Prostate gland (tissue), 2 donors: ENCODE measurements around the gene DNAI2. TPM values are rescaled to one million over a fixed set of nuclear protein-coding genes. Genes with fewer than 3 reads are reported as not detected.

Experiments used
- DNase-seq: peaks from one replicate; pipeline ENCODE4 v3.0.0-alpha.2; 2019; ENCODE audit warnings: low spot score
- H3K27ac ChIP-seq, 2 donors: fragments of 200-600 bp; sonication (generic); 2 replicates each; pipeline ENCODE4 v1.5.1; 2017 to 2019
- H3K27me3 ChIP-seq: fragments of 200-600 bp; sonication (generic); replicated peaks from 2 replicates; pipeline ENCODE4 v1.5.1; 2019; ENCODE audit not compliant: insufficient read depth
- H3K36me3 ChIP-seq, 2 donors: fragments of 200-600 bp; sonication (generic); 1 replicate in 1 of 2; 2 replicates in 1 of 2; pipeline versions ENCODE4 v1.5.1 to v1.8.1; 2017 to 2019
- H3K4me1 ChIP-seq: fragments of 200-600 bp; sonication (generic); replicated peaks from 2 replicates; pipeline ENCODE4 v1.5.1; 2019
- H3K4me3 ChIP-seq, 2 donors: fragments of 200-600 bp; sonication (generic); 2 replicates each; pipeline ENCODE4 v1.5.1; 2017 to 2019
- H3K9me3 ChIP-seq: fragments of 200-600 bp; sonication (generic); 2 replicates; pipeline ENCODE4 v1.5.1; 2017
- CTCF ChIP-seq, 4 experiments: fragments of 200-600 bp in 2 of 4; fragments of 450-650 bp in 2 of 4; sonication (generic) in 2 of 4; IDR thresholded peaks; 1 replicate in 3 of 4; 2 replicates in 1 of 4; pipeline ENCODE4 v1.5.1; 2016 to 2019; ENCODE audit warnings: antibody characterized with exemption in 4 of 4, mild to moderate bottlenecking in 2 of 4, moderate library complexity in 2 of 4
- POLR2A ChIP-seq: fragments of 450-650 bp; IDR thresholded peaks from one replicate; pipeline ENCODE4 v1.6.1; 2016; ENCODE audit warnings: antibody characterized with exemption, mild to moderate bottlenecking
- POLR2AphosphoS5 ChIP-seq: sonication (generic); formaldehyde crosslinking; IDR thresholded peaks from one replicate; pipeline ENCODE4 v1.6.1; 2017; ENCODE audit warnings: antibody characterized with exemption
- WGBS: methylation state at CpG from one replicate; pipeline ENCODE4 v1.1.5; 2018; 5-methylcytosine and 5-hydroxymethylcytosine counted together
- intact Hi-C: fragments of 100-400 bp; cut with DNase I; formaldehyde crosslinking; loops from one replicate; pipeline ENCODE4 v1.14.2; 2022
- total RNA-seq, 2 donors: library from RNA; depleted of rRNA; stranded (reverse); fragments of >200 nt; gene quantifications; one replicate each; pipeline ENCODE4 v1.1.0, GENCODE V29; 2016

DNAI2 gene
- total RNA-seq, 2 donors from 2014 or later = 4.3 TPM; not detected in 1

GRCh38 chr17:74292495-74292894 lies 18.5 kb downstream of the DNAI2 start:
- Histone ChIP-seq H3K27me3 (no peaks in the 10 kb centered on the region), H3K27ac (no peak overlapping the region), H3K36me3 (no peaks in the 10 kb centered on the region), H3K9me3 (no peaks in the 10 kb centered on the region), H3K4me3 (no peak overlapping the region), H3K4me1 (no peaks in the 10 kb centered on the region)
- WGBS = 51% methylated on average over 10 of the region's 10 CpGs
- no peak for TF ChIP-seq CTCF (IDR thresholded peaks at IDR 0.05)
- peak; percentile 76 for TF ChIP-seq POLR2AphosphoS5
- TF ChIP-seq POLR2A = no peak
- intact Hi-C loops = no loop called here
- peak; percentile 65 for DNase-seq

- 63% methylated on average over 10 of the region's 10 CpGs for WGBS
- no peaks in the 10 kb centered on the region for H3K27me3 ChIP-seq
- no peak overlapping the region for H3K4me3 ChIP-seq
- TF ChIP-seq POLR2A (no peak), CTCF (IDR thresholded peaks at IDR 0.05) (no peak)
- H3K9me3 ChIP-seq = no peaks in the 10 kb centered on the region
- intact Hi-C loops = loop anchor here (5.0 kb wide), 1 partner anchor 84 kb away; the partner anchor contains the start of gene TTYH2
- no peak for DNase-seq
- no peaks in the 10 kb centered on the region for H3K36me3 ChIP-seq
- no peak overlapping the region for H3K27ac ChIP-seq
- H3K4me1 ChIP-seq = no peaks in the 10 kb centered on the region
Measured at GRCh38 chr17:74295625-74296547, 21.9 kb downstream of the DNAI2 start.

- no peak overlapping the region for H3K27ac ChIP-seq
- no peaks in the 10 kb centered on the region for H3K9me3 ChIP-seq
- no peak for TF ChIP-seq POLR2A
- peak; percentile 47 for TF ChIP-seq POLR2AphosphoS5
- peak in 3 of 4 experiments; percentile 38 to 59 (median 45) for TF ChIP-seq CTCF (IDR thresholded peaks at IDR 0.05)
- DNase-seq = peak; percentile 42
- intact Hi-C loops = loop anchor here (5.0 kb wide), 1 partner anchor 84 kb away; the partner anchor contains the start of gene TTYH2
- no peaks in the 10 kb centered on the region for H3K4me1 ChIP-seq
- no peaks in the 10 kb centered on the region for H3K27me3 ChIP-seq
- no peak overlapping the region for H3K4me3 ChIP-seq
- WGBS = 6% methylated on average over 5 of the region's 5 CpGs
- H3K36me3 ChIP-seq = no peaks in the 10 kb centered on the region
Measured at GRCh38 chr17:74296548-74296936, 22.5 kb downstream of the DNAI2 start.

GRCh38 chr17:74297941-74298340 lies 23.9 kb downstream of the DNAI2 start:
- H3K36me3 ChIP-seq = no peaks in the 10 kb centered on the region
- no peak overlapping the region for H3K4me3 ChIP-seq
- no peak for TF ChIP-seq POLR2A
- no peak for TF ChIP-seq CTCF (IDR thresholded peaks at IDR 0.05)
- no peak for TF ChIP-seq POLR2AphosphoS5
- no peaks in the 10 kb centered on the region for H3K4me1 ChIP-seq
- no peaks in the 10 kb centered on the region for H3K9me3 ChIP-seq
- DNase-seq = no peak
- no peak overlapping the region for H3K27ac ChIP-seq
- WGBS = 66% methylated on average over 4 of the region's 4 CpGs
- intact Hi-C loops = loop anchor here (5.0 kb wide), 1 partner anchor 86 kb away; the partner anchor contains the start of gene TTYH2
- H3K27me3 ChIP-seq = no peaks in the 10 kb centered on the region
